GM12891 (cell line): Measurements from ENCODE around the gene HMCN2.

Experiments
- DNase-seq: peaks from one replicate; pipeline ENCODE4 v3.0.0; 2011; ENCODE audit warnings: low spot score; ENCODE audit not compliant: insufficient read length
- FAIRE-seq: peaks from 2 replicates; lab custom pipeline; 2011; peaks lifted over from hg19 to GRCh38; lab: Jason Lieb, UNC
- PAX5 ChIP-seq: IDR thresholded peaks from 2 replicates; pipeline ENCODE4 v1.6.1; 2011; ENCODE audit warnings: low read length, moderate library complexity, mild to moderate bottlenecking; ENCODE audit not compliant: insufficient read depth, severe bottlenecking
- POLR2A ChIP-seq: IDR thresholded peaks from 2 replicates; pipeline ENCODE4 v1.6.1; 2011; ENCODE audit warnings: low read depth, low read length, control low read depth
- POLR2AphosphoS5 ChIP-seq: IDR thresholded peaks from 2 replicates; pipeline ENCODE4 v1.6.1; 2011; ENCODE audit warnings: low read depth, low read length, control low read depth
- POU2F2 ChIP-seq: IDR thresholded peaks from 2 replicates; pipeline ENCODE4 v1.6.1; 2011; ENCODE audit warnings: low read depth, mild to moderate bottlenecking, control low read depth, low read length, moderate library complexity
- SPI1 ChIP-seq: IDR thresholded peaks from 2 replicates; pipeline ENCODE4 v1.6.1; 2011; ENCODE audit warnings: low read depth, low read length, control low read depth
- TAF1 ChIP-seq: IDR thresholded peaks from 2 replicates; pipeline ENCODE4 v1.6.1; 2011; ENCODE audit warnings: low read depth, low read length, control low read depth

HMCN2 gene

GRCh38 chr9:130319944-130320712 lies 54.6 kb downstream of the HMCN2 start:
- DNase-seq (no peak), FAIRE-seq (no peak)
- no peak for TF ChIP-seq POLR2AphosphoS5
- TF ChIP-seq PAX5: no peak
- no peak for TF ChIP-seq TAF1
- TF ChIP-seq POLR2A: no peak
- TF ChIP-seq POU2F2: no peak
- TF ChIP-seq SPI1: no peak

DNA sequence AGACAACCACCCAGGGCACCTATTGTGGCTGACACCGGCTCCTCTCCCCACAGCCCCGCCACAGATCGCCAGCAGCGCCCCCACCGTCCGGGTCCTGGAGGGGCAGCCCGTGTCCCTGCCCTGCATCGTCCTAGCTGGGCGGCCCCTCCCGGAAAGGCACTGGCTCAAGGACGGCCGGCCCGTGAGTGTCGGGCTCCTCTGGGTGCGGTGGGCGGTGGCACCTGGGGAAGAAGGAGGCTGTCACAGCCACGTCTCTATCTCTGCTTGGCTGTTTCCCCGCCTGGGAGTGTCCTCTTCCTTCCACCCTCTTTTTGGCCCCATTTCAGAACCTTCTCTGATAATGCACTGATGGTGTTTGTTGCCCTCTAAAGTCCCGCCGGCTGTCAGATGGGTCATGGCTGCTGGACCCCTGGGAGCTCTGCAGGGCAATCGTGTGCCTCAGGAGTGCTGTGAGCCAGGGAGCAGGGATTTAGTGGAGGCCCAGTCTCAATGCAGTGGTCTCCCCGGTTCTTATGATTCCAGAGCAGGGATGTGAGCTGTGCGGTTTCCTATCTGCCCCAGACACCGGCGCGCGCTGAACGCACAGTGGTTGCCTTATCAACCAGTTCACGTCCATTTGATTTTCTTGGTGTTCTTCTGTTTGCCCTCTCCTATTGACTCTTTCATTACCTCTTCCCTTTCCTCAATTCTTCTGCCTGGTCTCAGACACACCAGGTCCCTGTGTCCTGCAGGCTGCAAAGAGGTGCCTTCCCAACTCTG lies 55.3 kb downstream of the HMCN2 start:
- DNase-seq (no peak), FAIRE-seq (no peak)
- TF ChIP-seq POLR2A (no peak), TAF1 (no peak), POLR2AphosphoS5 (no peak), SPI1 (no peak), POU2F2 (no peak), PAX5 (no peak)

DNA sequence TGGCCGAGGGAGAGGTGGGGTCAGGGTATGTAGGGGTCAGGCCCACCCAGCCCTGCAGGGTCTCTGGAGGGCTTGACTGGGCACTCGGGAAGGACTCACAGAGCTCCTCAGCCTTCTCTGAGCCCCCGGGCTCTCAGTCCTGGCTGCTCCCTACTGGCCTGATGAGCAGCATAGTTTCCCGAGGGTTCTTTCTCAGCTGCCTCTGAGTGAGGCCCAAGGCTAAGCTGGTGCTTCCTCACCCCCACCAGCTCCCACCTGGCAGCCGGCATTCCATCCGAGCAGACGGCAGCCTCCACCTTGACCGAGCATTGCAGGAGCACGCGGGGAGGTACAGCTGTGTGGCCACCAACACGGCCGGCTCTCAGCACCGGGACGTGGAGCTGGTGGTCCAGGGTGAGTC lies 56.0 kb downstream of the HMCN2 start:
- no peak for FAIRE-seq

GRCh38 chr9:130323051-130323745 lies 57.6 kb downstream of the HMCN2 start:
- TF ChIP-seq POU2F2 (no peak), SPI1 (no peak), TAF1 (no peak), POLR2A (no peak), POLR2AphosphoS5 (no peak), PAX5 (no peak)
- FAIRE-seq: no peak
- DNase-seq: no peak

More for the DNA sequence above, 56.0 kb downstream of the HMCN2 start:
- no peak for TF ChIP-seq PAX5
- no peak for TF ChIP-seq POLR2AphosphoS5
- TF ChIP-seq POU2F2: no peak
- no peak for TF ChIP-seq SPI1
- TF ChIP-seq POLR2A: no peak
- no peak for TF ChIP-seq TAF1
- no peak for DNase-seq

DNA sequence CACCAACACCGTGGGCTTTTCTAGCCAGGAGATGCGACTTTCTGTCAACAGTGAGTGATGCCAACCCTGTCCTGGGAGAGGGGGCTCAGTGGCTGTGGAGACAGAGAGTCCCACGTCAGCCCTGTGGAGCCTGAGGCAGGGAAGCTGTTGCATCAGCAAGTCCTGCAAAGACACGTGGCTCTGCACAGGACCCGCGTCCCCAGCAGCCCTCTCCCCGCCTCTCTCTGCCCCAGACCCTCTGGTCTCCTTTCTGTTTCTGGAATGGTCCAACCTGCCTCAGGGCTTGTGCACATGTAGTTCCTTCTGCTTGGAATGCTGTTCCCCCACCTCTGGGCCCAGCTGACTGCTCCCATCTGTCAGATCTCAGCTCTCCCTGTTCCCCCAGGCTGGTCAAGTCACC lies 60.4 kb downstream of the HMCN2 start:
- FAIRE-seq (no peak), DNase-seq (no peak)
- TF ChIP-seq SPI1: no peak
- no peak for TF ChIP-seq PAX5
- no peak for TF ChIP-seq POU2F2
- TF ChIP-seq POLR2A: no peak

GRCh38 chr9:130327070-130327780 lies 61.7 kb downstream of the HMCN2 start:
- no peak for DNase-seq
- FAIRE-seq: no peak
- TF ChIP-seq POU2F2: no peak
- no peak for TF ChIP-seq SPI1
- TF ChIP-seq TAF1: no peak
- no peak for TF ChIP-seq POLR2AphosphoS5
- TF ChIP-seq PAX5: no peak
- no peak for TF ChIP-seq POLR2A

DNA sequence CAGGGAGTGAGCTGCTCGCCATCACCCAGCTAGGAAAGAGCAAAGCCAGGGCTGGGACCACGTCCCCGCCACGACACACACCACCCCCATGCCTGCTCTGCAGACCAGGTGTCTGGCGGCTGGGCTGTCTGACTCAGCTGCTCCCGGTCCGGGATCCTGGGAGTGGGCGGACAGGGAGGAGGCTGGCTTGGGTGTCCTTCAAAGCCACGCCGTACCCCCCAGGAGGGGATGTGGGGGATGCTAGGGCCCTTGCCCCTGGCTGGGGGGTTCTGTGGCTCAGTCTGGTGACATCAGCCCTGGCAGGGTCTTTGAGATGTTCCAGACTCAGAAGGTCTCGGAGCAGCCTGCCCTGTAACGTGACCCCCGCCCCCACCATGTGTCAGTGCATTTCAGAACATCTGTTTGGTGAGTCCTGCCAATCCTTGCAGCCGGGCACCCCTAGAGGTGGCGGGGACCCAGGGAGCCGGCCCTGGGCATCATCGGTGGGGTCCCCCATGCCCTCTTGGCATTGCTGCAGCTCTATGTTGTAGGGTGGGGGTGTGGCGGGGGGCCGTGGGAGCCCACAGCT lies 62.3 kb downstream of the HMCN2 start:
- FAIRE-seq: no peak
- no peak for DNase-seq
- TF ChIP-seq TAF1 (no peak), POU2F2 (no peak), POLR2A (no peak)

DNA sequence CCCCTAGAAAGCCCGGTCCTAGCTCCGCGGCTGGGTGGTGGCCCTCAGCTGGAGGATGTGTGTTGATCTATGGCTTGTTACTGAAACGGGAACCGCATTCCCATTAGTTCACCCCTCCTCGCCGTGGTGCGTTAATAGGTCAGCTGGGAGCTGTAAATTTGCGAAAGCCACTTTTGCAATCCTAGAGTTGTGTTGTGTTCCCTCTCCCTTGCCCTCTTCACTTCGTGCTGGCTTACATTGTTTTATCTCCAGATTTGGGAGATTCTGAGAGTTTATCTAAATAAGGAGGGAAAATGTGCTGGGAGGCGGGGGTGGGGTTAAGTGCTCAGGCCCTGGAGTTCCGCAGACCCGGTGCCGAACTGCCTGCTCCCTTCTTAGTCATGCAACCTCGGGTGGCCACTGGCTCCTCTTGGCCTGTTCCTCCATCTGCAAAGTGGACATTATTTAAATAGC lies 62.8 kb downstream of the HMCN2 start:
- TF ChIP-seq PAX5 (no peak), TAF1 (no peak), POLR2A (no peak), SPI1 (no peak), POU2F2 (no peak), POLR2AphosphoS5 (no peak)
- FAIRE-seq (no peak), DNase-seq (no peak)

- no peak for FAIRE-seq
- TF ChIP-seq PAX5: no peak
- TF ChIP-seq POLR2AphosphoS5: no peak
- no peak for TF ChIP-seq SPI1
- no peak for TF ChIP-seq POLR2A
- TF ChIP-seq TAF1: no peak
- no peak for TF ChIP-seq POU2F2
- DNase-seq: no peak
Measured at GRCh38 chr9:130329061-130329460, 63.5 kb downstream of the HMCN2 start.
